Ascending aorta (tissue), 2 donors: Measurements from ENCODE around the gene SUSD6. TPM values are rescaled to one million over a fixed set of nuclear protein-coding genes. Genes with fewer than 3 reads are reported as not detected.

Source experiments
- DNase-seq, 2 donors: peaks; one replicate each; pipeline ENCODE4 v3.0.0-alpha.2; 2019; ENCODE audit warnings: low spot score in 2 of 2
- H3K27ac ChIP-seq, 2 donors: fragments of 200-600 bp; sonication (generic); one replicate each; pipeline ENCODE4 v1.5.1; 2016 to 2017; ENCODE audit warnings: mild to moderate bottlenecking in 1 of 2
- H3K27me3 ChIP-seq: fragments of 200-600 bp; sonication (generic); one replicate; pipeline ENCODE4 v1.5.1; 2017
- H3K36me3 ChIP-seq, 2 donors: fragments of 200-600 bp; sonication (generic); one replicate each; pipeline ENCODE4 v1.5.1; 2016
- H3K4me1 ChIP-seq, 2 donors: fragments of 200-600 bp; sonication (generic); one replicate each; pipeline ENCODE4 v1.5.1; 2016 to 2017; ENCODE audit warnings: mild to moderate bottlenecking in 1 of 2
- H3K4me3 ChIP-seq, 2 donors: fragments of 200-600 bp; sonication (generic); one replicate each; pipeline ENCODE4 v1.5.1; 2016 to 2017; ENCODE audit warnings: mild to moderate bottlenecking in 1 of 2
- H3K9me3 ChIP-seq, 2 donors: fragments of 200-600 bp; sonication (generic); one replicate each; pipeline ENCODE4 v1.5.1; 2016
- CTCF ChIP-seq, 3 experiments: fragments of 200-600 bp in 2 of 3; fragments of 450-650 bp in 1 of 3; sonication (generic) in 2 of 3; IDR thresholded peaks; one replicate each; pipeline ENCODE4 v1.5.1; 2016 to 2019; ENCODE audit warnings: antibody characterized with exemption in 3 of 3, mild to moderate bottlenecking in 1 of 3, moderate library complexity in 1 of 3
- intact Hi-C: fragments of 100-400 bp; cut with DNase I; formaldehyde crosslinking; loops from one replicate; pipeline ENCODE4 v1.15.1; 2023
- total RNA-seq: library from RNA; depleted of rRNA; stranded (reverse); fragments of >200 nt; gene quantifications from one replicate; pipeline ENCODE4 v1.1.0, GENCODE V29; 2016

The SUSD6 gene
- total RNA-seq = 23.3 TPM

- intact Hi-C loops = loop anchor here (2.0 to 10.0 kb wide), 3 partner anchors 55 to 1987 kb away; partner anchors contain the start of gene SRSF5
- peaks cover 17 to 36% of the 10 kb centered on the region in 2 donors for H3K4me1 ChIP-seq
Observed at GRCh38 chr14:69611172-69612013, at the start of gene SUSD6. Gene SUSD6, plus strand, starts transcription at chr14:69611596. Its CDS starts 46,997 bp downstream, at chr14:69658593.

GRCh38 chr14:69561893-69562292 is 49.5 kb upstream of the SUSD6 start:
- TF ChIP-seq CTCF (IDR thresholded peaks at IDR 0.05) = no peak
- Histone ChIP-seq H3K36me3 (no peaks in the 10 kb centered on the region), H3K4me3 (no peak overlapping the region), H3K4me1 (no peaks in the 10 kb centered on the region), H3K9me3 (no peaks in the 10 kb centered on the region), H3K27me3 (no peaks in the 10 kb centered on the region), H3K27ac (no peak overlapping the region)
- DNase-seq = no peak
- intact Hi-C loops = no loop called here

More at GRCh38 chr14:69611172-69612013, at the start of gene SUSD6:
- no peak for TF ChIP-seq CTCF (IDR thresholded peaks at IDR 0.05)
- no peaks in the 10 kb centered on the region for H3K36me3 ChIP-seq
- peak within 1 kb of the TSS; percentile 97 to 99 for H3K27ac ChIP-seq
- peak within 1 kb of the TSS; percentile 71 to 98 for H3K4me3 ChIP-seq
- peak; percentile 75 to 96 for DNase-seq
- no peaks in the 10 kb centered on the region for H3K27me3 ChIP-seq
- H3K9me3 ChIP-seq = no peaks in the 10 kb centered on the region

- DNase-seq = no peak
- no peak for TF ChIP-seq CTCF (IDR thresholded peaks at IDR 0.05)
- H3K36me3 ChIP-seq = no peaks in the 10 kb centered on the region
- H3K27ac ChIP-seq = no peak overlapping the region
- no peak overlapping the region for H3K4me3 ChIP-seq
- peaks cover 11% of the 10 kb centered on the region for H3K27me3 ChIP-seq
- peaks cover 4 to 11% of the 10 kb centered on the region in 2 donors for H3K4me1 ChIP-seq
- no peaks in the 10 kb centered on the region for H3K9me3 ChIP-seq
- intact Hi-C loops = no loop called here
Observed at GRCh38 chr14:69567563-69567962, 43.8 kb upstream of the SUSD6 start.

- no peak overlapping the region for H3K27ac ChIP-seq
- H3K27me3 ChIP-seq = peaks cover 25% of the 10 kb centered on the region
- no peaks in the 10 kb centered on the region for H3K36me3 ChIP-seq
- H3K9me3 ChIP-seq = no peaks in the 10 kb centered on the region
- no peak overlapping the region for H3K4me3 ChIP-seq
- no peak for TF ChIP-seq CTCF (IDR thresholded peaks at IDR 0.05)
- H3K4me1 ChIP-seq = peaks cover 9 to 19% of the 10 kb centered on the region in 2 donors
- no peak for DNase-seq
- intact Hi-C loops = no loop called here
Observed at GRCh38 chr14:69569859-69570258, 41.5 kb upstream of the SUSD6 start.

- H3K4me3 ChIP-seq = no peak overlapping the region
- no peak overlapping the region for H3K27ac ChIP-seq
- intact Hi-C loops = no loop called here
- peaks cover 25% of the 10 kb centered on the region for H3K27me3 ChIP-seq
- H3K36me3 ChIP-seq = no peaks in the 10 kb centered on the region
- H3K9me3 ChIP-seq = no peaks in the 10 kb centered on the region
- peaks cover 9 to 19% of the 10 kb centered on the region in 2 donors for H3K4me1 ChIP-seq
- TF ChIP-seq CTCF (IDR thresholded peaks at IDR 0.05) = no peak
- no peak for DNase-seq
Observed at GRCh38 chr14:69570836-69571330, 40.5 kb upstream of the SUSD6 start.
